Calu3 (cell line): ENCODE data around the gene THRSP. TPM values are rescaled to one million over a fixed set of nuclear protein-coding genes. Genes with fewer than 3 reads are reported as not detected.
"Not testable (repeated sequence)": the region's sequence is repeated elsewhere in the genome, so short reads cannot be mapped to it uniquely, and the experiment has no call there.

Experiments used
- BruUV-seq: library from RNA; stranded (reverse); fragments of 400-500 nt; replicated peaks from 2 replicates; lab custom pipeline; 2021; lab: Mats Ljungman, UMichigan
- CTCF ChIA-PET: fragments of 300-600 bp; sonication (Branson Sonifier 250); formaldehyde crosslinking; loops from one replicate; lab custom pipeline; 2022; ENCODE audit warnings: antibody characterized with exemption; lab: Charles Lee
- DNase-seq: peaks from one replicate; pipeline ENCODE4 v3.0.0; 2022
- H3K27ac Mint-ChIP-seq: one replicate; pipeline ENCODE4 v1.8.0; 2022; ENCODE audit warnings: mixed read lengths; ENCODE audit not compliant: unreplicated experiment
- H3K27me3 Mint-ChIP-seq: one replicate; pipeline ENCODE4 v1.8.0; 2022; ENCODE audit warnings: mixed read lengths; ENCODE audit not compliant: unreplicated experiment
- H3K36me3 Mint-ChIP-seq: one replicate; pipeline ENCODE4 v1.8.0; 2022; ENCODE audit warnings: mild to moderate bottlenecking, moderate library complexity, mixed read lengths; ENCODE audit not compliant: insufficient read depth, unreplicated experiment
- H3K4me1 Mint-ChIP-seq: one replicate; pipeline ENCODE4 v1.8.0; 2022; ENCODE audit warnings: mild to moderate bottlenecking, low read depth, mixed read lengths; ENCODE audit not compliant: unreplicated experiment
- H3K4me3 Mint-ChIP-seq: one replicate; pipeline ENCODE4 v1.8.0; 2022; ENCODE audit warnings: mild to moderate bottlenecking, low read depth, moderate library complexity, mixed read lengths; ENCODE audit not compliant: unreplicated experiment
- H3K9me3 Mint-ChIP-seq: one replicate; pipeline ENCODE4 v1.8.0; 2022; ENCODE audit warnings: low read depth, mixed read lengths; ENCODE audit not compliant: unreplicated experiment
- intact Hi-C: fragments of 100-400 bp; cut with micrococcal nuclease; formaldehyde crosslinking; loops from one replicate; pipeline ENCODE4 v1.10.0; 2022; ENCODE audit not compliant: unreplicated experiment
- total RNA-seq: library from RNA; stranded (reverse); gene quantifications from 2 replicates; pipeline ENCODE4 v1.2.3, GENCODE V29; 2022
- TF ChIP-seq, protein P1 (sequence below): fragments of 200-600 bp; IDR thresholded peaks from one replicate; pipeline ENCODE4 v1.8.0; 2022; ENCODE audit warnings: antibody characterized with exemption; ENCODE audit not compliant: unreplicated experiment

THRSP gene
- total RNA-seq, 1 experiment from 2014 or later: not detected

DNA sequence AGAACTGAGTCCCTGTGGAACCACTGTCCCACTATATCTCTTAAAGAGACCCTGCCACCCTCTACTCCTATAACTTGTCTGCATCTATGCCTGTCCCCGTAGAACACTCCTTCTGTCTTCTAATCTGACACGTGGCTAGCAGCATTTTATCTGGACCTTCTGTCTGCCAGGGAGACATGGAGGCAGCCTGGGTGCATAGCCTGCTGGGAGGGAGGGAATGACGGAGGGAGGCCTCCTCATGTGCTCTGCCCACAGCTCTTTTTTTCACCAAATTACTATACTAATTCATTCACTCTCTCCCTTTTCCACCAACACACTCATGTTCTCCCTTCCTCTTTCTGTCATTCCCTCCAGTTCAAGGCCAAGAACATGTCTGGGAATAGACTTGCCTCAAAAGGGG lies 7.6 kb upstream of the THRSP start:
- TF ChIP-seq, protein P1, sequence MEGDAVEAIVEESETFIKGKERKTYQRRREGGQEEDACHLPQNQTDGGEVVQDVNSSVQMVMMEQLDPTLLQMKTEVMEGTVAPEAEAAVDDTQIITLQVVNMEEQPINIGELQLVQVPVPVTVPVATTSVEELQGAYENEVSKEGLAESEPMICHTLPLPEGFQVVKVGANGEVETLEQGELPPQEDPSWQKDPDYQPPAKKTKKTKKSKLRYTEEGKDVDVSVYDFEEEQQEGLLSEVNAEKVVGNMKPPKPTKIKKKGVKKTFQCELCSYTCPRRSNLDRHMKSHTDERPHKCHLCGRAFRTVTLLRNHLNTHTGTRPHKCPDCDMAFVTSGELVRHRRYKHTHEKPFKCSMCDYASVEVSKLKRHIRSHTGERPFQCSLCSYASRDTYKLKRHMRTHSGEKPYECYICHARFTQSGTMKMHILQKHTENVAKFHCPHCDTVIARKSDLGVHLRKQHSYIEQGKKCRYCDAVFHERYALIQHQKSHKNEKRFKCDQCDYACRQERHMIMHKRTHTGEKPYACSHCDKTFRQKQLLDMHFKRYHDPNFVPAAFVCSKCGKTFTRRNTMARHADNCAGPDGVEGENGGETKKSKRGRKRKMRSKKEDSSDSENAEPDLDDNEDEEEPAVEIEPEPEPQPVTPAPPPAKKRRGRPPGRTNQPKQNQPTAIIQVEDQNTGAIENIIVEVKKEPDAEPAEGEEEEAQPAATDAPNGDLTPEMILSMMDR: no peak
- intact Hi-C loops: no loop called here
- no peaks in the 10 kb centered on the region for H3K36me3 Mint-ChIP-seq
- CTCF ChIA-PET: no interaction called here
- no peaks in the 10 kb centered on the region for H3K27me3 Mint-ChIP-seq
- no peak for DNase-seq
- no peak overlapping the region for H3K27ac Mint-ChIP-seq
- peaks cover 2% of the 10 kb centered on the region for H3K4me1 Mint-ChIP-seq
- no peak overlapping the region for H3K4me3 Mint-ChIP-seq
- no peaks in the 10 kb centered on the region for H3K9me3 Mint-ChIP-seq
- BruUV-seq: no TSS peak

DNA sequence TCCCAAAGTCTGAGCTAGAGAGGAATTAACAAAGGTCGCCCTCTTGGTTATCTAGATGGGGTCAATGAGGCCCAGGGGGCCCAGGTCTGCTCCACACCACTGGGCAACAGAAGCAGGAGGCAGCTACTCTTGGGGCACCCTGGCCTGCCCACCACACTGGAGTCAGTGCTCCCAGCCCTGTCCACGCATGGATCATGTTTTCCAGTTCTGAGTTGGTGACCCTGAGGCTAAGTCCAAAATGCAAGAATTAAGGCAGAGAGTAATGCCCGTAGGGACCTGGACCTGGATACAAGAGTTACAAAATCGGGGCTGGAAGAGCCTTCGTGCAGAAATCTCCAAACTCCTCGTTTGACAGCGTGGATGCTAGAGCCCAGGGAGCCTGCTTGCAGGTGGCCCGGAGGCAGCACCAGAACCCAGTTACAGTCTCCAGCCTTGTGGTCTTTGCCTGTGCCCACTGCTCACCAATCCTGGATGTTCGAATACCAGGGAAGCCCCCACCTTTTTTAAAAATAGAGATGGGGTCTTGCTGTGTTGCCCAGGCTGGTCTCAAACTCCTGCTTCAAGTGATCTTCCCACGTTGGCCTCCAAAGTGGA lies 6.1 kb upstream of the THRSP start:
- TF ChIP-seq, protein P1: no peak
- DNase-seq: no peak
- Mint-ChIP-seq H3K4me3 (no peak overlapping the region), H3K4me1 (no peaks in the 10 kb centered on the region), H3K36me3 (no peaks in the 10 kb centered on the region), H3K27ac (no peak overlapping the region), H3K9me3 (no peaks in the 10 kb centered on the region), H3K27me3 (no peaks in the 10 kb centered on the region)
- BruUV-seq: no TSS peak
- intact Hi-C loops: no loop called here
- CTCF ChIA-PET: no interaction called here

DNA sequence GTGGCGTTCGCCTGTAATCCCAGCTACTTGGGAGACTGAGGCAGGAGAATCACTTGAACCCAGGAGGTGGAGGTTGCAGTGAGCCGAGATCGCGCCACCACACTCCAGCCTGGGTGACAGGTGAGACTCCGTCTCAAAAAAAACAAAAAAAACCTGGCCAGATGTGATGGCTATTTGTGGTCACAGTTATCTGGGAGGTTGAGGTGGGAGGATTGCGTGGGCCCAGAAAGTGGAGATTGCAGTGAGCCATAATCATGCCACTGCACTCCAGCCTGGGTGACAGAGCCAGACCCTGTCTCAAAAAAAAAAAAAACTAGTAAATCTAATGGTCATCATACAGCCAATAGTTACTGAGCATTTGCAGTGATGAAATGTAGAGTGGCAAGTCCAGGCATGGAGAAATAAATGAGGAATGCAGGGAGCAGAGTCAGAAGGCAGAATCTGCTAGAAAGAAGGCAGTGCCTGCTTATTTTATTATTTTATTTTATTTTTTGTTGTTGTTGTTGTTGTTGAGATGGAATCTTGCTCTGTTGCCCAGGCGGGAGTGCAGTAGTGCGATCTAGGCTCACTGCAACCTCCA lies 3.8 kb upstream of the THRSP start:
- intact Hi-C loops, H3K27me3 Mint-ChIP-seq, H3K27ac Mint-ChIP-seq, DNase-seq, H3K4me3 Mint-ChIP-seq, H3K9me3 Mint-ChIP-seq, H3K4me1 Mint-ChIP-seq, H3K36me3 Mint-ChIP-seq, BruUV-seq, CTCF ChIA-PET: not testable (repeated sequence)

DNA sequence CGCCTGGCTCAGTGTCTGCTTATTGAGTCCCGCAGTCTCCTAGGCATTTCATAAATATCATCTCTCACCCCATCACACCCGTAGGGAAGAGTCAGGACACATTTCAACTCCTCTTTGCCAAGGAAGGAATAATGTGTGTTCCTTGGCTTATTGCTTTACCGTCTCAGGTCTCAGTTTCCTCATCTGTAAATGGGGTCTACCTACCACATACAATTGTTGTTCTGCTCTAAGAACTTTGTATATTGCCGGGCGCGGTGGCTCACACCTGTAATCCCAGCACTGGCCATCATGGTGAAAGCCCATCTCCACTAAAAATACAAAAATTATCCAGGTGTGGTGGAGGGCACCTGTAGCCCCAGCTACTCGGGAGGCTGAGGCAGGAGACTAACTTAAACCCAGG lies 3.1 kb upstream of the THRSP start:
- intact Hi-C loops: no loop called here
- CTCF ChIA-PET: no interaction called here
- Mint-ChIP-seq H3K9me3 (no peaks in the 10 kb centered on the region), H3K4me1 (no peaks in the 10 kb centered on the region), H3K27ac (no peak overlapping the region), H3K4me3 (no peak overlapping the region), H3K36me3 (peaks cover under 1% of the 10 kb centered on the region), H3K27me3 (no peaks in the 10 kb centered on the region)
- no TSS peak for BruUV-seq
- no peak for DNase-seq
- TF ChIP-seq, protein P1: no peak
